Neural crest cell (in vitro differentiated cells): ENCODE results near the gene DHDH. TPM values are rescaled to one million over a fixed set of nuclear protein-coding genes. Genes with fewer than 3 reads are reported as not detected.

Source experiments
- DNase-seq: peaks from one replicate; pipeline ENCODE4 v3.0.0; 2021; ENCODE audit warnings: low read depth, mixed read lengths, low spot score
- H3K27ac Mint-ChIP-seq: one replicate; pipeline ENCODE4 v1.8.0; 2021; ENCODE audit warnings: mild to moderate bottlenecking, mixed read lengths; ENCODE audit not compliant: unreplicated experiment
- H3K27me3 Mint-ChIP-seq: 2 replicates; pipeline ENCODE4 v1.8.0; 2021; ENCODE audit warnings: low read depth, mild to moderate bottlenecking, mixed read lengths
- H3K36me3 Mint-ChIP-seq: 2 replicates; pipeline ENCODE4 v1.8.0; 2021; ENCODE audit warnings: low read depth, mild to moderate bottlenecking, mixed read lengths
- H3K4me1 Mint-ChIP-seq: 2 replicates; pipeline ENCODE4 v1.8.0; 2021; ENCODE audit warnings: mixed read lengths
- H3K4me3 Mint-ChIP-seq: one replicate; pipeline ENCODE4 v1.8.0; 2021; ENCODE audit warnings: mild to moderate bottlenecking, mixed read lengths
- H3K9me3 Mint-ChIP-seq: 2 replicates; pipeline ENCODE4 v1.8.0; 2021; ENCODE audit warnings: mixed read lengths
- CTCF ChIP-seq: fragments of 200-600 bp; sonication (generic); conservative IDR thresholded peaks from 2 replicates; pipeline ENCODE4 v1.5.0; 2021; ENCODE audit warnings: antibody characterized with exemption, mild to moderate bottlenecking
- total RNA-seq: library from RNA; stranded (reverse); gene quantifications from 2 replicates; pipeline ENCODE4 v1.2.1, GENCODE V29; 2021

The DHDH gene
- total RNA-seq, 1 donor from 2014 or later, result 0.47 TPM

GRCh38 chr19:48991011-48991609 is 57.6 kb downstream of the DHDH start:
- H3K9me3 Mint-ChIP-seq, result no peaks in the 10 kb centered on the region
- peaks cover 38% of the 10 kb centered on the region for H3K4me1 Mint-ChIP-seq
- TF ChIP-seq CTCF, result no peak
- H3K27me3 Mint-ChIP-seq, result no peaks in the 10 kb centered on the region
- H3K4me3 Mint-ChIP-seq, result no peak overlapping the region
- H3K27ac Mint-ChIP-seq, result peak overlapping the region; percentile 71
- no peak for DNase-seq
- H3K36me3 Mint-ChIP-seq, result peaks cover 4% of the 10 kb centered on the region

- no peaks in the 10 kb centered on the region for H3K27me3 Mint-ChIP-seq
- H3K4me1 Mint-ChIP-seq, result peaks cover 41% of the 10 kb centered on the region
- DNase-seq, result no peak
- H3K27ac Mint-ChIP-seq, result peak overlapping the region; percentile 98
- no peak for TF ChIP-seq CTCF
- H3K36me3 Mint-ChIP-seq, result peaks cover 4% of the 10 kb centered on the region
- peak overlapping the region; percentile 99 for H3K4me3 Mint-ChIP-seq
- no peaks in the 10 kb centered on the region for H3K9me3 Mint-ChIP-seq
These were observed 58.5 kb downstream of the DHDH start for GRCh38 chr19:48991873-48992580.

- Mint-ChIP-seq H3K27me3 (no peaks in the 10 kb centered on the region), H3K4me1 (peaks cover 43% of the 10 kb centered on the region), H3K9me3 (no peaks in the 10 kb centered on the region), H3K36me3 (peaks cover 4% of the 10 kb centered on the region), H3K4me3 (peak overlapping the region; percentile 99), H3K27ac (peak overlapping the region; percentile 98)
- no peak for TF ChIP-seq CTCF
- peak; percentile 25 for DNase-seq
These were observed 59.2 kb downstream of the DHDH start for GRCh38 chr19:48992581-48993174.

GRCh38 chr19:48993175-48994034 is 59.9 kb downstream of the DHDH start, which contains the start of the genes GYS1 and RUVBL2:
GYS1 (minus strand) TSS chr19:48993309; CDS start chr19:48993112, 197 bp downstream.
RUVBL2 (plus strand) TSS chr19:48993887; CDS start chr19:48993912, 25 bp downstream.
- H3K4me1 Mint-ChIP-seq, result peaks cover 48% of the 10 kb centered on the region
- H3K27me3 Mint-ChIP-seq, result no peaks in the 10 kb centered on the region
- peak within 1 kb of the TSS; percentile 99 for H3K4me3 Mint-ChIP-seq
- DNase-seq, result peak; percentile 98
- peak within 1 kb of the TSS; percentile 98 for H3K27ac Mint-ChIP-seq
- H3K9me3 Mint-ChIP-seq, result no peaks in the 10 kb centered on the region
- H3K36me3 Mint-ChIP-seq, result no peaks in the 10 kb centered on the region
- peak; percentile 99 for TF ChIP-seq CTCF

GRCh38 chr19:48994035-48994386 is 60.5 kb downstream of the DHDH start:
- peak overlapping the region; percentile 96 for H3K27ac Mint-ChIP-seq
- no peak for TF ChIP-seq CTCF
- H3K9me3 Mint-ChIP-seq, result no peaks in the 10 kb centered on the region
- no peaks in the 10 kb centered on the region for H3K36me3 Mint-ChIP-seq
- H3K4me1 Mint-ChIP-seq, result peaks cover 48% of the 10 kb centered on the region
- no peak for DNase-seq
- H3K4me3 Mint-ChIP-seq, result peak overlapping the region; percentile 99
- H3K27me3 Mint-ChIP-seq, result no peaks in the 10 kb centered on the region
